ENCODE results near the gene RIOK1. TPM values are rescaled to one million over a fixed set of nuclear protein-coding genes. Genes with fewer than 3 reads are reported as not detected.
"Not testable (repeated sequence)": the region's sequence is repeated elsewhere in the genome, so short reads cannot be mapped to it uniquely, and the experiment has no call there.

The RIOK1 gene
- total RNA-seq, 4 donors from 2014 or later, result 13.6 to 22.6 (median 14.3) TPM

- H3K36me3 ChIP-seq, result no peaks in the 10 kb centered on the region
- H3K27ac ChIP-seq, result no peak overlapping the region
- no peak for TF ChIP-seq CTCF (IDR thresholded peaks at IDR 0.05 in 4 of 5, conservative IDR thresholded peaks at IDR 0.05 in 1 of 5)
- TF ChIP-seq POLR2A (IDR thresholded peaks at IDR 0.05), result no peak
- H3K4me3 ChIP-seq, result no peak overlapping the region
- no peak for DNase-seq
- no peaks in the 10 kb centered on the region for H3K4me1 ChIP-seq
- intact Hi-C loops (cut with DNase I; ENCODE audit: low total_unique reads) (no loop called here), in situ Hi-C loops (cut with MboI; ENCODE audit: low sequenced_read_pairs in 4 of 4) (no loop called here)
- ATAC-seq, result no peak
- H3K9me3 ChIP-seq, result no peaks in the 10 kb centered on the region
- peaks cover 0 to 6% (median 0%) of the 10 kb centered on the region in 3 donors for H3K27me3 ChIP-seq
Observed at GRCh38 chr6:7449018-7449417, 59.4 kb downstream of the RIOK1 start.

GRCh38 chr6:7451326-7451725 is 61.7 kb downstream of the RIOK1 start:
- in situ Hi-C loops (cut with MboI; ENCODE audit: low sequenced_read_pairs in 4 of 4), result no loop called here
- intact Hi-C loops (cut with DNase I; ENCODE audit: low total_unique reads), result no loop called here
- DNase-seq, result no peak
- Histone ChIP-seq H3K27ac (no peak overlapping the region), H3K9me3 (no peaks in the 10 kb centered on the region), H3K27me3 (no peaks in the 10 kb centered on the region), H3K4me1 (no peaks in the 10 kb centered on the region), H3K4me3 (no peak overlapping the region), H3K36me3 (no peaks in the 10 kb centered on the region)
- TF ChIP-seq CTCF (IDR thresholded peaks at IDR 0.05 in 4 of 5, conservative IDR thresholded peaks at IDR 0.05 in 1 of 5), result no peak
- no peak for TF ChIP-seq POLR2A (IDR thresholded peaks at IDR 0.05)
- ATAC-seq, result no peak

- no peaks in the 10 kb centered on the region for H3K36me3 ChIP-seq
- TF ChIP-seq CTCF (IDR thresholded peaks at IDR 0.05 in 4 of 5, conservative IDR thresholded peaks at IDR 0.05 in 1 of 5), result no peak
- no peak for TF ChIP-seq POLR2A (IDR thresholded peaks at IDR 0.05)
- no peak overlapping the region for H3K27ac ChIP-seq
- H3K4me1 ChIP-seq, result no peaks in the 10 kb centered on the region
- in situ Hi-C loops (cut with MboI; ENCODE audit: low sequenced_read_pairs in 4 of 4), result no loop called here
- ATAC-seq (no peak), DNase-seq (no peak)
- intact Hi-C loops (cut with DNase I; ENCODE audit: low total_unique reads), result no loop called here
- H3K27me3 ChIP-seq, result no peaks in the 10 kb centered on the region
- no peak overlapping the region for H3K4me3 ChIP-seq
- no peaks in the 10 kb centered on the region for H3K9me3 ChIP-seq
Observed at GRCh38 chr6:7452898-7453297, 63.3 kb downstream of the RIOK1 start.

- ATAC-seq, result no peak
Observed at GRCh38 chr6:7454696-7455358, 65.2 kb downstream of the RIOK1 start.

GRCh38 chr6:7456302-7456701 is 66.7 kb downstream of the RIOK1 start:
- ATAC-seq; H3K36me3 ChIP-seq; H3K27ac ChIP-seq; in situ Hi-C loops (cut with MboI; ENCODE audit: low sequenced_read_pairs in 4 of 4); H3K9me3 ChIP-seq; intact Hi-C loops (cut with DNase I; ENCODE audit: low total_unique reads); H3K4me3 ChIP-seq; DNase-seq; H3K4me1 ChIP-seq; H3K27me3 ChIP-seq: not testable (repeated sequence)

More at GRCh38 chr6:7454696-7455358, 65.2 kb downstream of the RIOK1 start:
- no peaks in the 10 kb centered on the region for H3K36me3 ChIP-seq
- H3K4me3 ChIP-seq, result no peak overlapping the region
- H3K9me3 ChIP-seq, result no peaks in the 10 kb centered on the region
- H3K27me3 ChIP-seq, result no peaks in the 10 kb centered on the region
- no peak overlapping the region for H3K27ac ChIP-seq
- in situ Hi-C loops (cut with MboI; ENCODE audit: low sequenced_read_pairs in 4 of 4), result no loop called here
- intact Hi-C loops (cut with DNase I; ENCODE audit: low total_unique reads), result no loop called here
- DNase-seq, result no peak
- H3K4me1 ChIP-seq, result no peaks in the 10 kb centered on the region
- TF ChIP-seq CTCF (IDR thresholded peaks at IDR 0.05 in 4 of 5, conservative IDR thresholded peaks at IDR 0.05 in 1 of 5), result no peak
- TF ChIP-seq POLR2A (IDR thresholded peaks at IDR 0.05), result no peak
